Psoas muscle (tissue), 8 donors: ENCODE results near the gene MAGI2. TPM values are rescaled to one million over a fixed set of nuclear protein-coding genes. Genes with fewer than 3 reads are reported as not detected.
"Not testable (repeated sequence)": the region's sequence is repeated elsewhere in the genome, so short reads cannot be mapped to it uniquely, and the experiment has no call there.

Source experiments
- ATAC-seq, 4 donors: fragments of 200-7000 bp; cut with Tn5 transposase; one replicate each; pipeline ENCODE4 v1.9.1; 2020; ENCODE audit warnings: moderate library complexity in 3 of 4, mild to moderate bottlenecking in 2 of 4
- DNase-seq, 2 donors: peaks; one replicate each; pipeline ENCODE4 v3.0.0-alpha.2; 2020
- H3K27ac ChIP-seq: fragments of 200-600 bp; one replicate; pipeline ENCODE4 v1.8.0; 2022
- H3K27me3 ChIP-seq, 3 donors: fragments of 200-600 bp in 1 of 3; one replicate each; pipeline versions ENCODE4 v1.6.1 to v1.8.0; 2013 to 2022; ENCODE audit warnings: low read length in 2 of 3, mild to moderate bottlenecking in 2 of 3, moderate library complexity in 1 of 3; ENCODE audit not compliant: insufficient read depth in 3 of 3
- H3K36me3 ChIP-seq, 2 donors: fragments of 200-600 bp in 1 of 2; one replicate each; pipeline versions ENCODE4 v1.6.1 to v1.8.0; 2013 to 2022; ENCODE audit warnings: low read depth in 1 of 2, mild to moderate bottlenecking in 1 of 2, moderate library complexity in 1 of 2; ENCODE audit not compliant: insufficient read depth in 1 of 2
- H3K4me1 ChIP-seq: fragments of 200-600 bp; one replicate; pipeline ENCODE4 v1.8.0; 2022
- H3K4me3 ChIP-seq: fragments of 200-600 bp; one replicate; pipeline ENCODE4 v1.8.0; 2022; ENCODE audit warnings: mild to moderate bottlenecking
- H3K9me3 ChIP-seq: fragments of 200-600 bp; one replicate; pipeline ENCODE4 v1.8.0; 2022
- CTCF ChIP-seq: fragments of 200-600 bp; IDR thresholded peaks from one replicate; pipeline ENCODE4 v1.8.0; 2022; ENCODE audit warnings: antibody characterized with exemption
- WGBS, 3 donors: extraction: QIAGEN DNeasy Blood & Tissue Kit; methylation state at CpG; one replicate each; pipeline versions ENCODE4 v1.1.6 to v1.1.7; 2013; 5-methylcytosine and 5-hydroxymethylcytosine counted together
- intact Hi-C, 2 donors: fragments of 100-400 bp; cut with DNase I; formaldehyde crosslinking; loops; one replicate each; pipeline versions ENCODE4 v1.11.0 to v1.14.2; 2022
- polyA plus RNA-seq, 3 donors: library from polyadenylated mRNA; stranded (reverse); fragments of 200-250 nt; gene quantifications; one replicate each; pipeline ENCODE4 v1.2.3, GENCODE V29; 2013
- total RNA-seq, 4 donors: library from RNA; stranded (reverse); fragmentation: NEBNext Ultra II Directional in 2 of 4; extraction: Animal tissue kit (Norgen Biotek cat#: 25700) in 2 of 4; gene quantifications; one replicate each; pipeline versions ENCODE4 v1.2.1 to v1.2.4, GENCODE V29; 2021 to 2023
- donor health status: healthy with polysubstance abuse.
- donor health status: DM: no; HTN: no; CAD: no; lungs with moderate emphysema.
- donor health status: Bipolar disorder and iron deficiency.
- donor health status: healthy.
- donor health status: DM: yes; HTN: yes; CAD: no.
- donor health status: DM: no; HTN: no; CAD: no.
- donor health status: DM: no; HTN: no; CAD: no.
- donor health status: DM: yes; HTN: yes; CAD: no.

MAGI2 gene
- total and polyA plus RNA-seq, 7 donors = 0.46 to 2.5 (median 1.4) TPM

GRCh38 chr7:78326189-78326588 is 1127.3 kb downstream of the MAGI2 start:
- Histone ChIP-seq H3K27me3 (no peaks in the 10 kb centered on the region), H3K4me1 (peaks cover 3% of the 10 kb centered on the region), H3K9me3 (no peaks in the 10 kb centered on the region), H3K27ac (no peak overlapping the region), H3K4me3 (no peak overlapping the region), H3K36me3 (no peaks in the 10 kb centered on the region)
- intact Hi-C loops = no loop called here
- no peak for DNase-seq
- 78 to 82% (median 79%) methylated on average over 2 of the region's 2 CpGs for WGBS, 3 donors
- no peak for ATAC-seq
- TF ChIP-seq CTCF = no peak

- WGBS, 3 donors = 46 to 51% (median 50%) methylated on average over 1 of the region's 1 CpG
- DNase-seq (no peak), ATAC-seq (no peak)
- Histone ChIP-seq H3K27ac (no peak overlapping the region), H3K9me3 (no peaks in the 10 kb centered on the region), H3K36me3 (no peaks in the 10 kb centered on the region), H3K4me3 (no peak overlapping the region), H3K27me3 (no peaks in the 10 kb centered on the region), H3K4me1 (no peaks in the 10 kb centered on the region)
- no peak for TF ChIP-seq CTCF
- intact Hi-C loops = no loop called here
These were observed 1130.3 kb downstream of the MAGI2 start for GRCh38 chr7:78323118-78323517.

GRCh38 chr7:78322231-78322630 is 1131.2 kb downstream of the MAGI2 start:
- H3K4me1 ChIP-seq, H3K9me3 ChIP-seq, H3K4me3 ChIP-seq, H3K36me3 ChIP-seq, DNase-seq, H3K27ac ChIP-seq, intact Hi-C loops, H3K27me3 ChIP-seq, ATAC-seq: not testable (repeated sequence)
- 94 to 98% (median 96%) methylated on average over 5 of the region's 5 CpGs for WGBS, 3 donors

- no peaks in the 10 kb centered on the region for H3K27me3 ChIP-seq
- ATAC-seq (no peak), DNase-seq (no peak)
- no peaks in the 10 kb centered on the region for H3K4me1 ChIP-seq
- H3K27ac ChIP-seq = no peak overlapping the region
- no peak for TF ChIP-seq CTCF
- intact Hi-C loops = no loop called here
- no peak overlapping the region for H3K4me3 ChIP-seq
- WGBS, 3 donors = 86 to 97% (median 94%) methylated on average over 12 of the region's 12 CpGs
- H3K36me3 ChIP-seq = no peaks in the 10 kb centered on the region
- no peaks in the 10 kb centered on the region for H3K9me3 ChIP-seq
These were observed 1136.1 kb downstream of the MAGI2 start for GRCh38 chr7:78317371-78317770.

GRCh38 chr7:78316110-78316509 is 1137.4 kb downstream of the MAGI2 start:
- ATAC-seq = no peak
- H3K4me3 ChIP-seq = no peak overlapping the region

More at GRCh38 chr7:78316110-78316509, 1137.4 kb downstream of the MAGI2 start:
- no peaks in the 10 kb centered on the region for H3K9me3 ChIP-seq
- no peak overlapping the region for H3K27ac ChIP-seq
- no peaks in the 10 kb centered on the region for H3K4me1 ChIP-seq
- no peaks in the 10 kb centered on the region for H3K27me3 ChIP-seq
- TF ChIP-seq CTCF = no peak
- intact Hi-C loops = no loop called here
- H3K36me3 ChIP-seq = no peaks in the 10 kb centered on the region
- no peak for DNase-seq
